ENCODE results near the gene SEPTIN7. TPM values are rescaled to one million over a fixed set of nuclear protein-coding genes. Genes with fewer than 3 reads are reported as not detected.
A peak's percentile ranks its signal among the peaks of the same experiment; 100 is the strongest.

SEPTIN7 gene
- total RNA-seq, 1 experiment from 2014 or later = 161 TPM

DNA sequence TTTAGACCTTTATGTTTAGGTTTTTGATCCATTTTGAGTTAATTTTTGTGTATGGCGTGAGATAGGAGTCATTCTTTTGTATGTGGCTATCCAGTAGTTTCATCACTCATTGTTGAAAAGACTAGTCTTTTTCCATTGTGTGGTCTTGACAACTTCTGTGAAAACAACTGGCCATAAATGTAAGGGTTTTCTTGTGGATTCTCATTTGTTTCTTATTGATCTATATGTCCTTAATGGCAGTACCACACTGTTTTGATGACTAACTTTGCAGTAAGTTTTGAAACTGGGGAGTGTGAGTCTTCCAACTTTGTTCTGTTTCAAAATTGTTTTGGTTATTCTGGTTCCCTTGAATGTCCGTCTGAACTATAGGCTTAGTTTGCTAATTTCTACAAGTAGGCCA, 16.3 kb downstream of the SEPTIN7 start (continued):
- TF ChIP-seq, protein P1, sequence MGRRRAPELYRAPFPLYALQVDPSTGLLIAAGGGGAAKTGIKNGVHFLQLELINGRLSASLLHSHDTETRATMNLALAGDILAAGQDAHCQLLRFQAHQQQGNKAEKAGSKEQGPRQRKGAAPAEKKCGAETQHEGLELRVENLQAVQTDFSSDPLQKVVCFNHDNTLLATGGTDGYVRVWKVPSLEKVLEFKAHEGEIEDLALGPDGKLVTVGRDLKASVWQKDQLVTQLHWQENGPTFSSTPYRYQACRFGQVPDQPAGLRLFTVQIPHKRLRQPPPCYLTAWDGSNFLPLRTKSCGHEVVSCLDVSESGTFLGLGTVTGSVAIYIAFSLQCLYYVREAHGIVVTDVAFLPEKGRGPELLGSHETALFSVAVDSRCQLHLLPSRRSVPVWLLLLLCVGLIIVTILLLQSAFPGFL (CRISPR knock-in tag; IDR thresholded peaks at IDR 0.05; ENCODE audit: borderline replicate concordance) = no peak
- no peak for TF ChIP-seq ESRRA (CRISPR knock-in tag; IDR thresholded peaks at IDR 0.05; ENCODE audit: borderline replicate concordance)
- TF ChIP-seq ATF1 (CRISPR knock-in tag; IDR thresholded peaks at IDR 0.05) = no peak
- TF ChIP-seq, protein P2, sequence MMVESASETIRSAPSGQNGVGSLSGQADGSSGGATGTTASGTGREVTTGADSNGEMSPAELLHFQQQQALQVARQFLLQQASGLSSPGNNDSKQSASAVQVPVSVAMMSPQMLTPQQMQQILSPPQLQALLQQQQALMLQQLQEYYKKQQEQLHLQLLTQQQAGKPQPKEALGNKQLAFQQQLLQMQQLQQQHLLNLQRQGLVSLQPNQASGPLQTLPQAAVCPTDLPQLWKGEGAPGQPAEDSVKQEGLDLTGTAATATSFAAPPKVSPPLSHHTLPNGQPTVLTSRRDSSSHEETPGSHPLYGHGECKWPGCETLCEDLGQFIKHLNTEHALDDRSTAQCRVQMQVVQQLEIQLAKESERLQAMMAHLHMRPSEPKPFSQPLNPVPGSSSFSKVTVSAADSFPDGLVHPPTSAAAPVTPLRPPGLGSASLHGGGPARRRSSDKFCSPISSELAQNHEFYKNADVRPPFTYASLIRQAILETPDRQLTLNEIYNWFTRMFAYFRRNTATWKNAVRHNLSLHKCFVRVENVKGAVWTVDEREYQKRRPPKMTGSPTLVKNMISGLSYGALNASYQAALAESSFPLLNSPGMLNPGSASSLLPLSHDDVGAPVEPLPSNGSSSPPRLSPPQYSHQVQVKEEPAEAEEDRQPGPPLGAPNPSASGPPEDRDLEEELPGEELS (CRISPR knock-in tag; IDR thresholded peaks at IDR 0.05) = no peak
- TF ChIP-seq, protein P3, sequence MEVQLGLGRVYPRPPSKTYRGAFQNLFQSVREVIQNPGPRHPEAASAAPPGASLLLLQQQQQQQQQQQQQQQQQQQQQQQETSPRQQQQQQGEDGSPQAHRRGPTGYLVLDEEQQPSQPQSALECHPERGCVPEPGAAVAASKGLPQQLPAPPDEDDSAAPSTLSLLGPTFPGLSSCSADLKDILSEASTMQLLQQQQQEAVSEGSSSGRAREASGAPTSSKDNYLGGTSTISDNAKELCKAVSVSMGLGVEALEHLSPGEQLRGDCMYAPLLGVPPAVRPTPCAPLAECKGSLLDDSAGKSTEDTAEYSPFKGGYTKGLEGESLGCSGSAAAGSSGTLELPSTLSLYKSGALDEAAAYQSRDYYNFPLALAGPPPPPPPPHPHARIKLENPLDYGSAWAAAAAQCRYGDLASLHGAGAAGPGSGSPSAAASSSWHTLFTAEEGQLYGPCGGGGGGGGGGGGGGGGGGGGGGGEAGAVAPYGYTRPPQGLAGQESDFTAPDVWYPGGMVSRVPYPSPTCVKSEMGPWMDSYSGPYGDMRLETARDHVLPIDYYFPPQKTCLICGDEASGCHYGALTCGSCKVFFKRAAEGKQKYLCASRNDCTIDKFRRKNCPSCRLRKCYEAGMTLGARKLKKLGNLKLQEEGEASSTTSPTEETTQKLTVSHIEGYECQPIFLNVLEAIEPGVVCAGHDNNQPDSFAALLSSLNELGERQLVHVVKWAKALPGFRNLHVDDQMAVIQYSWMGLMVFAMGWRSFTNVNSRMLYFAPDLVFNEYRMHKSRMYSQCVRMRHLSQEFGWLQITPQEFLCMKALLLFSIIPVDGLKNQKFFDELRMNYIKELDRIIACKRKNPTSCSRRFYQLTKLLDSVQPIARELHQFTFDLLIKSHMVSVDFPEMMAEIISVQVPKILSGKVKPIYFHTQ (CRISPR knock-in tag; IDR thresholded peaks at IDR 0.05) = no peak

DNA sequence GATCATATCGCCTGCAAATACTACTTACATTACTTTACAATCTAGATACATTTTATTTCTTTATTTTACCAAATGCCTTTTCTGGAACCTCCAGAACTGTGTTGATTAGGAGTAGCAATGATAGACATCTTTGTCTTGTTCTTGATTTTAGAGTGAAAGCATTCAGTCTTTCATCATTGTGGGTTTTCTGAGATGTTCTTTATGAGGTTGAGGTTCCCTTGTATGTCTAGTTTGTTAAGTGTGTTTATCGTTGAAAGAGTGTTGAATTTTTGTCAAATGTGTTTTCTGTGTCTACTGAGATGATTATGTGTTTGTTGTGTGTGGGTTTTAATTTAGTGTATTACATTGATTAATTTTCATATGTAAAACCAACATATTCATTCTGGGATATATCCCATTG, 17.1 kb downstream of the SEPTIN7 start:
- Mint-ChIP-seq H3K4me3 (no peak overlapping the region), H3K27ac (peak overlapping the region; percentile 63; the same call in 1 of the 2 replicates), H3K9me3 (peaks cover 7% of the 10 kb centered on the region; the same call in 1 of the 2 replicates), H3K4me1 (peaks cover 62% of the 10 kb centered on the region), H3K27me3 (ENCODE audit: low read depth) (no peaks in the 10 kb centered on the region), H3K36me3 (peaks cover 13% of the 10 kb centered on the region)
- DNase-seq (ENCODE audit: low spot score) = no peak
- TF ChIP-seq ZBTB21 (CRISPR knock-in tag; IDR thresholded peaks at IDR 0.05; ENCODE audit: borderline replicate concordance) (no peak), ETV6 (CRISPR knock-in tag; IDR thresholded peaks at IDR 0.05) (no peak), GRHL2 (CRISPR knock-in tag; IDR thresholded peaks at IDR 0.05; ENCODE audit: insufficient replicate concordance, severe bottlenecking) (no peak), FOXP1 (CRISPR knock-in tag; IDR thresholded peaks at IDR 0.05; ENCODE audit: borderline replicate concordance) (no peak), SP1 (CRISPR knock-in tag; conservative IDR thresholded peaks at IDR 0.05) (no peak), TP53 (CRISPR knock-in tag; IDR thresholded peaks at IDR 0.05) (no peak), ZNF423 (CRISPR knock-in tag; IDR thresholded peaks at IDR 0.05) (no peak)
- TF ChIP-seq, protein P4, sequence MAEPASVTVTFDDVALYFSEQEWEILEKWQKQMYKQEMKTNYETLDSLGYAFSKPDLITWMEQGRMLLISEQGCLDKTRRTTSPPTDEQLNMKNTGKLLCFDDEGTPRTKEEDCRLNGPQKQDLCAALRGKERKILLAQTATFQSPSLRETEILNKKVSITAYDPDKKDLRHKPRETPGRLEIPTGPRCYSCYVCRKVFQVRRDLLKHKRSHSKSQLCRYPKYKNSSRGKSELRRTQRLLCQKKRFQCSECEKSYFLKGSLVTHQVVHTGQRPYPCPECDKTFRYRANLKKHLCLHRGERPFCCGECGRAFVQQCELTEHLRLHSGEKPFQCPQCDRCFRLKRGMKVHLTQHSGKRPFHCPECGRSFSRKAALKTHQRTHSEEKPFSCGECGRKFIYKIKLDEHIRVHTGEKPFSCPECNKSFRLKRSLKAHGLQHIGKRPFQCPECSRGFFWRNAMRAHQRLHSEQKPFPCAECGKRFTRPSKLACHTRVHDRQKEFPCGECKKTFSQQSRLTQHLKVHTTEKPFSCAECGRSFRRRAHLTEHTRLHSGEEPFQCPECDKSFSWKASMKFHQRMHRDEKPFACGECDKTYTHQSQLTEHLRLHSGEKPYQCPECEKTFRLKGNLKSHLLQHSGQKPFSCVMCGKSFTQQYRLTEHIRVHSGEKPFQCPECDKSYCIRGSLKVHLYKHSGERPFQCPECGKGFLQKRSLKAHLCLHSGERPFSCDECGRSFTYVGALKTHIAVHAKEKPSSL (CRISPR knock-in tag; conservative IDR thresholded peaks at IDR 0.05) = no peak
- TF ChIP-seq, protein P5, sequence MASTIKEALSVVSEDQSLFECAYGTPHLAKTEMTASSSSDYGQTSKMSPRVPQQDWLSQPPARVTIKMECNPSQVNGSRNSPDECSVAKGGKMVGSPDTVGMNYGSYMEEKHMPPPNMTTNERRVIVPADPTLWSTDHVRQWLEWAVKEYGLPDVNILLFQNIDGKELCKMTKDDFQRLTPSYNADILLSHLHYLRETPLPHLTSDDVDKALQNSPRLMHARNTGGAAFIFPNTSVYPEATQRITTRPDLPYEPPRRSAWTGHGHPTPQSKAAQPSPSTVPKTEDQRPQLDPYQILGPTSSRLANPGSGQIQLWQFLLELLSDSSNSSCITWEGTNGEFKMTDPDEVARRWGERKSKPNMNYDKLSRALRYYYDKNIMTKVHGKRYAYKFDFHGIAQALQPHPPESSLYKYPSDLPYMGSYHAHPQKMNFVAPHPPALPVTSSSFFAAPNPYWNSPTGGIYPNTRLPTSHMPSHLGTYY (CRISPR knock-in tag; IDR thresholded peaks at IDR 0.05) = no peak
- TF ChIP-seq, protein P6, sequence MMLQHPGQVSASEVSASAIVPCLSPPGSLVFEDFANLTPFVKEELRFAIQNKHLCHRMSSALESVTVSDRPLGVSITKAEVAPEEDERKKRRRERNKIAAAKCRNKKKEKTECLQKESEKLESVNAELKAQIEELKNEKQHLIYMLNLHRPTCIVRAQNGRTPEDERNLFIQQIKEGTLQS (CRISPR knock-in tag; conservative IDR thresholded peaks at IDR 0.05) = no peak
- TF ChIP-seq, protein P7, sequence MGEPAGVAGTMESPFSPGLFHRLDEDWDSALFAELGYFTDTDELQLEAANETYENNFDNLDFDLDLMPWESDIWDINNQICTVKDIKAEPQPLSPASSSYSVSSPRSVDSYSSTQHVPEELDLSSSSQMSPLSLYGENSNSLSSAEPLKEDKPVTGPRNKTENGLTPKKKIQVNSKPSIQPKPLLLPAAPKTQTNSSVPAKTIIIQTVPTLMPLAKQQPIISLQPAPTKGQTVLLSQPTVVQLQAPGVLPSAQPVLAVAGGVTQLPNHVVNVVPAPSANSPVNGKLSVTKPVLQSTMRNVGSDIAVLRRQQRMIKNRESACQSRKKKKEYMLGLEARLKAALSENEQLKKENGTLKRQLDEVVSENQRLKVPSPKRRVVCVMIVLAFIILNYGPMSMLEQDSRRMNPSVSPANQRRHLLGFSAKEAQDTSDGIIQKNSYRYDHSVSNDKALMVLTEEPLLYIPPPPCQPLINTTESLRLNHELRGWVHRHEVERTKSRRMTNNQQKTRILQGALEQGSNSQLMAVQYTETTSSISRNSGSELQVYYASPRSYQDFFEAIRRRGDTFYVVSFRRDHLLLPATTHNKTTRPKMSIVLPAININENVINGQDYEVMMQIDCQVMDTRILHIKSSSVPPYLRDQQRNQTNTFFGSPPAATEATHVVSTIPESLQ (CRISPR knock-in tag; IDR thresholded peaks at IDR 0.05) = no peak
- TF ChIP-seq, protein P2 (CRISPR knock-in tag; IDR thresholded peaks at IDR 0.05) = no peak
- ATAC-seq = no peak
- POLR2A ChIA-PET = no interaction called here
- CTCF ChIA-PET = no interaction called here
